ENCODE results near the gene AAMP.

The AAMP gene

GRCh38 chr2:218272531-218273212 is 2.7 kb upstream of the AAMP start:
- TF ChIP-seq GATA2 (IDR thresholded peaks at IDR 0.05; ENCODE audit: low read depth, low read length) (no peak), GATA3 (IDR thresholded peaks at IDR 0.05; ENCODE audit: low read depth, low read length) (no peak)

- no peak for TF ChIP-seq GATA2 (IDR thresholded peaks at IDR 0.05; ENCODE audit: low read depth, low read length)
- TF ChIP-seq GATA3 (IDR thresholded peaks at IDR 0.05; ENCODE audit: low read depth, low read length): no peak
Measured at GRCh38 chr2:218271865-218272530, 2.1 kb upstream of the AAMP start.

DNA sequence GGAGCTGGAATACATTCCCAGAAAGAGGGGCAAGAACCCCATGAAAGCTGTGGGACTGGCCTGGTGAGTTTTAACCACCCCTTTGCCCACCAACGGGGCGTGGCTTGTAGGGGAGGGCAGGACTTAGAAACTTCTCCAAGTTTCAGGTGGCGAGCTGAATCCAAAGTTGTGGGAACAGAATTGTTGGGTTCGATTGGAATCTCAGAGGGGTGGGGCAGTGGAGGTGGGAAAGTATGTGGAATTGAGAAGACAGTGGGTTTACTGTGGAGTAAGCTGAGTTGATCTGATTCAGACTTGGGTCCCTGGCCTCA is 1.5 kb upstream of the AAMP start:
- TF ChIP-seq GATA2 (IDR thresholded peaks at IDR 0.05; ENCODE audit: low read depth, low read length): no peak
- TF ChIP-seq GATA3 (IDR thresholded peaks at IDR 0.05; ENCODE audit: low read depth, low read length): no peak

GRCh38 chr2:218270721-218271486 is 967 bp upstream of the AAMP start:
- TF ChIP-seq GATA3 (IDR thresholded peaks at IDR 0.05; ENCODE audit: low read depth, low read length) (no peak), GATA2 (IDR thresholded peaks at IDR 0.05; ENCODE audit: low read depth, low read length) (no peak)

- TF ChIP-seq GATA2 (IDR thresholded peaks at IDR 0.05; ENCODE audit: low read depth, low read length): no peak
- TF ChIP-seq GATA3 (IDR thresholded peaks at IDR 0.05; ENCODE audit: low read depth, low read length): no peak
Measured at GRCh38 chr2:218267259-218267658, 2.7 kb downstream of the AAMP start.

DNA sequence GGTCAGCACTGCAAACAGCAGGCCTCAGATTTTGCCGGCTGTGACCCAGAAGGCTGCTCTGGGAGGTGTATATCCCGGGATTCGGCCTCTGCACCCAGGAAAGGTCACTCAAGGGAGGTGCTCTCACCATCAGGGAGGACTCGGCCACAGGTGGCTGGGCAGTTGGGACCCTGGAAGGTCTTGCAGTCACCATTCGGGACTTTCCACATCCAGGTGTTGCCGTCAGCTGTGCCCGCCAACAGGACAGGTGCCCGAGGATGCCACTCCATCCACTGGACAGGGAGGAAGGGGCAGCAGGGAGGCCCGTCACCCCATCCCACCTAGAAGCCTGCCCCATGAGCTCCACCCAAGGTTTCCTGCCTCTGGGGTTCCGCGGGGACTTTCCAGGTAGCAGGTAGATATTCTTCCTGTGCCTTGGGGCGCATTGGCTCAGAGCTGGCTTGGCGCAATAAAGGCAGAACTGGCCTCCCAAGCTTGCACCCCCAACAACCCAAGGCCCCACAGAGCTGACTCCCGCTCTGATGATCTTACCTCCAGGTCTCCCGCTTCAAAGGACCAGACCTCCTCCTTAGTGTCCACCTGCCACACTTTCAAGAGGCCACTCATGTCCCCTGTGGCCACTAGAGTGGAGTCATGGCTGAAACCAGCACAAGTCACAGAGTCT is 3.5 kb downstream of the AAMP start:
- TF ChIP-seq GATA3 (IDR thresholded peaks at IDR 0.05; ENCODE audit: low read depth, low read length) (no peak), GATA2 (IDR thresholded peaks at IDR 0.05; ENCODE audit: low read depth, low read length) (no peak)

GRCh38 chr2:218265626-218266025 is 4.3 kb downstream of the AAMP start:
- no peak for TF ChIP-seq GATA2 (IDR thresholded peaks at IDR 0.05; ENCODE audit: low read depth, low read length)
- no peak for TF ChIP-seq GATA3 (IDR thresholded peaks at IDR 0.05; ENCODE audit: low read depth, low read length)

GRCh38 chr2:218264773-218265561 is 5.0 kb downstream of the AAMP start:
- TF ChIP-seq GATA3 (IDR thresholded peaks at IDR 0.05; ENCODE audit: low read depth, low read length): no peak
- TF ChIP-seq GATA2 (IDR thresholded peaks at IDR 0.05; ENCODE audit: low read depth, low read length): no peak

DNA sequence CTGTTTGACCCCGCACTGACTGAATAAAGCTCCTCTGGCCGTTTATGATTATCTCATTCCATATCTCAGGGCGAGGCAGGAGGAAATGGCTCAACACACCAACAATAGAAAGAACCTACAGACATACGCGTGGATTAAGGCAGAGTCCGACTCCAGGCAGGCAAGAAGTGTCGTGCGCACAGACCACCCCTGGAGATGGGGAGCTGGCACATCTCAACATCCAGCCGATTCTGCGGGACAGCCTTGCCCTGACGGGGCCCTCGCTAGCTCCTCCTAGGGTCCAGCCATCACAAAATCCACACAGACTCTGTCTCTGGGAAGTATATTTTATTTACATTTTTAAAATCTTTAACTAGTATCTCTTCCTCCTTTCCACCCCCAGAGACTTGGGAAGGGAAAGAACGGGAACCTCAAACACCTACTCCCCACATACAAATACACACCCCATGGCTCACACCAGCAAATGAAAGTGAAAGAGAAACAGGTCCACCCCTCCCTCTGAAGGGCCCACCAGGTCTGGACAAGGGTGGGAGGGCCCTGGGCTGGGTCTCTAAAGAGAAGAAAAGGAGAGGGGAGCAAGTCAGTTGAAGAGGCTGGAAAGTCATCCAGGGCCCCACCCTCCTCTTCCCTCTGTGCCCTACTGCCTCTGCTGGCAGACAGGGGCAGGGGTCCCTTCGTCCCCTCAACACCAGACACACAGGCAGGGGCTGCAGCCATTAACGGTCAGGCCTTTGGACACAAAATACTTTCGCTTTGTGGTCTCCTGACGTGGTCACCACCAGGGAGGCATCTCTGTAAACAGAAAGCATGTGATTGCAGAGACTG is 5.9 kb downstream of the AAMP start:
- TF ChIP-seq GATA2 (IDR thresholded peaks at IDR 0.05; ENCODE audit: low read depth, low read length) (no peak), GATA3 (IDR thresholded peaks at IDR 0.05; ENCODE audit: low read depth, low read length) (no peak)

GRCh38 chr2:218262631-218263586 is 7.0 kb downstream of the AAMP start:
- TF ChIP-seq GATA3 (IDR thresholded peaks at IDR 0.05; ENCODE audit: low read depth, low read length) (no peak), GATA2 (IDR thresholded peaks at IDR 0.05; ENCODE audit: low read depth, low read length) (no peak)

GRCh38 chr2:218262237-218262600 is 7.7 kb downstream of the AAMP start:
- TF ChIP-seq GATA3 (IDR thresholded peaks at IDR 0.05; ENCODE audit: low read depth, low read length) (no peak), GATA2 (IDR thresholded peaks at IDR 0.05; ENCODE audit: low read depth, low read length) (no peak)
